Mucosa of descending colon (tissue), 3 donors: ENCODE data around the gene MRPL3. TPM values are rescaled to one million over a fixed set of nuclear protein-coding genes. Genes with fewer than 3 reads are reported as not detected.

Experiments
- ATAC-seq: fragments of 200-7000 bp; cut with Tn5 transposase; one replicate; pipeline ENCODE4 v1.9.1; 2020; ENCODE audit warnings: mild to moderate bottlenecking, moderate library complexity
- DNase-seq, 3 donors: peaks; one replicate each; pipeline ENCODE4 v3.0.0-alpha.2; 2020
- H3K36me3 ChIP-seq: fragments of 200-600 bp; one replicate; pipeline ENCODE4 v1.8.0; 2021; ENCODE audit warnings: low read depth, mild to moderate bottlenecking
- H3K4me1 ChIP-seq: fragments of 200-600 bp; one replicate; pipeline ENCODE4 v1.8.0; 2021; ENCODE audit warnings: low read depth, mild to moderate bottlenecking
- H3K4me3 ChIP-seq: fragments of 200-600 bp; one replicate; pipeline ENCODE4 v1.8.0; 2021; ENCODE audit warnings: mild to moderate bottlenecking
- H3K9me3 ChIP-seq: fragments of 200-600 bp; one replicate; pipeline ENCODE4 v1.8.0; 2021; ENCODE audit warnings: mild to moderate bottlenecking
- CTCF ChIP-seq: fragments of 200-600 bp; IDR thresholded peaks from one replicate; pipeline ENCODE4 v1.8.0; 2022; ENCODE audit warnings: antibody characterized with exemption, mild to moderate bottlenecking
- intact Hi-C, 2 donors: fragments of 100-400 bp; cut with DNase I in 1 of 2; cut with micrococcal nuclease in 1 of 2; formaldehyde crosslinking; loops; one replicate each; pipeline versions ENCODE4 v1.11.0 to v1.11.1; 2022; cut with DNase I, micrococcal nuclease
- total RNA-seq, 3 donors: library from RNA; stranded (reverse); fragmentation: NEBNext Ultra II Directional in 2 of 3; extraction: Animal tissue kit (Norgen Biotek cat#: 25700) in 2 of 3; gene quantifications; one replicate each; pipeline versions ENCODE4 v1.2.1 to v1.2.4, GENCODE V29; 2021 to 2023
- donor health status: DM: no; HTN: no; CAD: no; lungs with moderate emphysema.
- donor health status: DM: no; HTN: no; CAD: no.
- donor health status: DM: no; HTN: yes; CAD: no.

The MRPL3 gene
- total RNA-seq, 3 donors from 2014 or later = 48.6 to 68.8 (median 49.2) TPM

DNA sequence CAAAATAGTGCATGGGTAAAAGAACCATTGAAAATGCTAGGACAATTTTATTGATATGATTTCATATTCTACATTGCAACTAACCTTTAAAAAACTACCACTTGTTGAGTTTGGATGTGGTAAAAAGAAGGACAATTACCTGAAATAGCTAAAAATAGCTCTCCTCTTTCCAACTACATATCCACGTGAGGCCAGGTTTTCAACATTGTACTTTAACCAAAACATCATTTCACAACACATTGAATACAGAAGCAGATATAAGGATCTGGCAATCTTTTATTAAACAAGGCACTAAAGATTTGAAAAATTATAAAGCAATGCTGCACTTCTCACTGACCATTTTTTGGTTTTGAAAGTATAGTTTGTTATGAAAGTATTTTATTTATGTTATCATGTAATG, 28.1 kb upstream of the MRPL3 start:
- TF ChIP-seq CTCF = no peak
- Histone ChIP-seq H3K9me3 (no peaks in the 10 kb centered on the region), H3K36me3 (no peaks in the 10 kb centered on the region), H3K4me1 (no peaks in the 10 kb centered on the region), H3K4me3 (no peak overlapping the region)
- no peak for ATAC-seq
- no peak for DNase-seq
- intact Hi-C loops = no loop called here

DNA sequence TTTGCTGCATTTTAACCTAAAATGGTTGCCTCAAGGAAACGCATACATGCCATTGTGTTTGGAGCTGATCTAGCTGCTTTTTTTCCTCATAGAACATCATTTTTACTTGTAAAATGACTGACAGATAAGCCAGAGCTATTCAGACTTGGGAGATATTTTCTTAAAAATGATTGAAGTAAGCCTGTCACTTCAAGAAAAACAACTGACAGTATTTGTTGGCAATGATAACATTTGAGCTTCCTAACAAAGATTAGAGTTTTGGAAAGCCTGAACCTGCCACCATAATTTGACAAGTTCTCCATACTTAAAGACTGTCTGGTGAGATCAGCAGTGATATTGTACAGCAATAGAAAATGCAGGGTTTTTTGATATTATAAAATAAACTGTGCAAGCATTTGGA, 27.6 kb upstream of the MRPL3 start:
- no peak for ATAC-seq
- H3K36me3 ChIP-seq = no peaks in the 10 kb centered on the region
- no peak for TF ChIP-seq CTCF
- no peak overlapping the region for H3K4me3 ChIP-seq
- H3K9me3 ChIP-seq = no peaks in the 10 kb centered on the region
- H3K4me1 ChIP-seq = no peaks in the 10 kb centered on the region
- DNase-seq = no peak
- intact Hi-C loops = no loop called here

DNA sequence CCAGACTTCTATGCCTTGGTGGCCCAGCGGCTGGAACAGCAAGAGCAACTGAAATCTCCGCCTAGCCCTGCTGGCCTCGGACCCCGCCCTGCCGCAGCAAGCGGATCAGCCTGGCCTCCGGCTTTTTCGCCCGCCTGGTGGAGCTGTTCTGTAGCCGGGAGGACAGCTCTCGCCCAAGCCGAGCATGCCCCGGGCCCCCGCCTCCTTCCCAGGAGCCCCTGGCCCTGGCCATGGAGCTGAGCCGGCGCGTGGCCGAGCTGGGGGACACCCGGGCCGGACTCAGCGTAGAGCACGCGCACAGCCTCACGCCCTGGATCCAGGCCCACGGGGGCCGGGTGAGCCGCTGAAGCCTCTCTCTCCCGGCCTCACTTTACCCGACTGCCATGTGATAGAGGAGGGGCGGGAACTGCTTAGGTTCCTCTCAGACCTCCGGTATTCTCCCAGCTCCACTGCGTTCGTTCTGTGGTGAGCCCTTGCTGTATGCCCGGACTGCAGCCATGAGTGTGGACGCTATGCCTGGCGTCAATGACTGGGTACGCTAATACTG, 24.1 kb upstream of the MRPL3 start:
- Histone ChIP-seq H3K36me3 (no peaks in the 10 kb centered on the region), H3K4me1 (no peaks in the 10 kb centered on the region), H3K9me3 (no peaks in the 10 kb centered on the region), H3K4me3 (no peak overlapping the region)
- peak; percentile 13 to 49 (median 45) for DNase-seq
- TF ChIP-seq CTCF = no peak
- ATAC-seq = peak; percentile 45
- intact Hi-C loops = no loop called here

GRCh38 chr3:131518680-131519079, 15.9 kb upstream of the MRPL3 start:
- Histone ChIP-seq H3K9me3 (no peaks in the 10 kb centered on the region), H3K36me3 (no peaks in the 10 kb centered on the region), H3K4me3 (no peak overlapping the region), H3K4me1 (no peaks in the 10 kb centered on the region)
- no peak for TF ChIP-seq CTCF
- ATAC-seq (no peak), DNase-seq (no peak)
- intact Hi-C loops = no loop called here

DNA sequence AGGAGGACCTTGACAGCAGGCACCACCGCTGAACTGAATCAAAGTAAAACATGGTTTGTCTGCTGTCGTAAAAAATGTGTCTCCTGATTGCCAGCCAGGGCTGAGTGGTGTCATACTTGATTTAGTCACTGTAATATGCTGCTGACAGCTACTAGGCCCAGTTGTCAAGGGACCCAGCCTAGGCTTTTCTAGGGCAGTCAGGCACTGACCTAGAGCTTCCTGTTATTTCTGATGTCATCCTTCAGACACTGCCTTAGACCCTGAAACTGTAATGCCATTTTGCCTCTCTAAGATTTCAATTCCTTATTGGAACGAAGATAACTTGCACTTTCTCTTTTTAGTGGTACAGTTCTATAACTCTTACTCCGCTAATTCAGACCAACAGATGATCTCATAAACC, 2.6 kb upstream of the MRPL3 start:
- no peak for TF ChIP-seq CTCF
- no peaks in the 10 kb centered on the region for H3K9me3 ChIP-seq
- no peak for DNase-seq
- no peak overlapping the region for H3K4me3 ChIP-seq
- intact Hi-C loops = loop anchor here in 1 of 2 donors (10.0 kb wide), 1 partner anchor 121 kb away; the partner anchor contains the start of gene NUDT16
- peaks cover 15% of the 10 kb centered on the region for H3K4me1 ChIP-seq
- ATAC-seq = no peak
- no peaks in the 10 kb centered on the region for H3K36me3 ChIP-seq

DNA sequence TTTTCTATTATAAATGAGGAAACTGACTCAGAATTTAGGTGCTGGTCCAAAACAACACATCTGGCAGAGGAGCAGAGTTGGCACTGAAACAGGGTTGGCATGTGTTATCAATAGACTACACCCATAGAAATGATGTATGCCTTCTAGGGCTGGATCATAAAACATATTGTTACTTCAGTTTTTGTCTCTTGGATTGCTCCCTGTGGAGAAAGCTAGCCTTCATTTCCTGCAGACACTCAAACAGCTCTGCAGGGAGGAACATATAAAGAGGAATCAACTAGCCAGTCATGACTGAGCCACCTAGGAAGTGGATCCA, 507 bp upstream of the MRPL3 start:
- intact Hi-C loops = loop anchor here in 1 of 2 donors (10.0 kb wide), 1 partner anchor 118 kb away; the partner anchor contains the start of gene NUDT16
- Histone ChIP-seq H3K4me3 (no peak overlapping the region), H3K36me3 (no peaks in the 10 kb centered on the region), H3K4me1 (peaks cover 15% of the 10 kb centered on the region), H3K9me3 (no peaks in the 10 kb centered on the region)
- no peak for TF ChIP-seq CTCF
- ATAC-seq = peak; percentile 14
- DNase-seq = peak in 1 of 3 donors; percentile 29
